Endodermal cell (in vitro differentiated cells): ENCODE measurements around the gene RIPOR2. TPM values are rescaled to one million over a fixed set of nuclear protein-coding genes. Genes with fewer than 3 reads are reported as not detected.

Experiments
- DNase-seq: peaks from one replicate; pipeline ENCODE4 v3.0.0-alpha.2; 2017
- H3K27ac ChIP-seq: 2 replicates; pipeline ENCODE4 v1.5.1; 2013; ENCODE audit warnings: mild to moderate bottlenecking, low read depth, low read length, moderate library complexity
- H3K27me3 ChIP-seq: 2 replicates; pipeline ENCODE4 v1.6.1; 2013; ENCODE audit warnings: mild to moderate bottlenecking, low read length, moderate library complexity; ENCODE audit not compliant: insufficient read depth, control insufficient read depth, poor library complexity, severe bottlenecking
- H3K36me3 ChIP-seq: 2 replicates; pipeline ENCODE4 v1.7.0; 2013; ENCODE audit warnings: mild to moderate bottlenecking, low read length, moderate library complexity; ENCODE audit not compliant: control insufficient read depth, insufficient read depth
- H3K4me1 ChIP-seq: one replicate; pipeline ENCODE4 v1.7.0; 2013; ENCODE audit warnings: low read length; ENCODE audit not compliant: control insufficient read depth, insufficient read depth
- H3K4me3 ChIP-seq: 2 replicates; pipeline ENCODE4 v1.5.1; 2013; ENCODE audit warnings: mild to moderate bottlenecking, low read length, moderate library complexity
- H3K9ac ChIP-seq: 2 replicates; pipeline ENCODE4 v1.6.1; 2013; ENCODE audit warnings: mild to moderate bottlenecking, low read length, moderate library complexity; ENCODE audit not compliant: poor library complexity, severe bottlenecking; ENCODE audit errors: extremely low read depth
- H3K9me3 ChIP-seq: 2 replicates; pipeline ENCODE4 v1.6.1; 2013; ENCODE audit warnings: mild to moderate bottlenecking, low read length, moderate library complexity; ENCODE audit not compliant: control insufficient read depth
- H3K27ac Mint-ChIP-seq: 2 replicates; pipeline ENCODE4 v1.8.0; 2020; ENCODE audit warnings: mixed read lengths
- H3K27me3 Mint-ChIP-seq: 2 replicates; pipeline ENCODE4 v1.8.0; 2021; ENCODE audit warnings: mild to moderate bottlenecking, mixed read lengths; ENCODE audit not compliant: insufficient read depth
- H3K36me3 Mint-ChIP-seq: 2 replicates; pipeline ENCODE4 v1.8.0; 2020; ENCODE audit warnings: low read depth, mixed read lengths
- H3K4me1 Mint-ChIP-seq: 2 replicates; pipeline ENCODE4 v1.8.0; 2020; ENCODE audit warnings: mixed read lengths
- H3K4me3 Mint-ChIP-seq: 2 replicates; pipeline ENCODE4 v1.8.0; 2020; ENCODE audit warnings: mild to moderate bottlenecking, moderate library complexity, mixed read lengths
- H3K9me3 Mint-ChIP-seq: 2 replicates; pipeline ENCODE4 v1.8.0; 2020; ENCODE audit warnings: mild to moderate bottlenecking, mixed read lengths
- CTCF ChIP-seq: fragments of 200-600 bp; sonication (generic); conservative IDR thresholded peaks from 2 replicates; pipeline ENCODE4 v1.5.0; 2021; ENCODE audit warnings: antibody characterized with exemption, mild to moderate bottlenecking
- WGBS, 2 experiments: methylation state at CpG; one replicate each; pipeline versions ENCODE4 v1.1.5 to v1.1.7; 2013; ENCODE audit warnings: missing lambda C conversion rate in 2 of 2, mixed read lengths in 1 of 2; ENCODE audit not compliant: insufficient coverage in 1 of 2, insufficient read length in 1 of 2; 5-methylcytosine and 5-hydroxymethylcytosine counted together
- total RNA-seq, 2 donors: library from RNA; stranded (reverse); fragmentation: NEBNext Ultra II Directional in 1 of 2; extraction: Animal tissue kit (Norgen Biotek cat#: 25700) in 1 of 2; gene quantifications; 2 replicates in 1 of 2; 3 replicates in 1 of 2; pipeline ENCODE4 v1.2.1, GENCODE V29; 2021

RIPOR2 gene
- total RNA-seq, 2 donors from 2014 or later = 9.3 to 10.4 TPM

GRCh38 chr6:24979176-24979575 is 43.4 kb upstream of the RIPOR2 start:
- H3K27me3 ChIP-seq = no peaks in the 10 kb centered on the region
- H3K27ac ChIP-seq = no peak overlapping the region
- 95 to 100% methylated on average over 1 to 2 of the region's 2 CpGs for WGBS, 2 experiments
- Mint-ChIP-seq H3K36me3 (no peaks in the 10 kb centered on the region), H3K4me1 (peaks cover 56% of the 10 kb centered on the region), H3K9me3 (no peaks in the 10 kb centered on the region), H3K27me3 (no peaks in the 10 kb centered on the region), H3K27ac (no peak overlapping the region), H3K4me3 (no peak overlapping the region)
- H3K4me1 ChIP-seq = peaks cover 20% of the 10 kb centered on the region
- H3K4me3 ChIP-seq = no peak overlapping the region
- no peaks in the 10 kb centered on the region for H3K36me3 ChIP-seq
- no peaks in the 10 kb centered on the region for H3K9me3 ChIP-seq
- H3K9ac ChIP-seq = no peak overlapping the region
- TF ChIP-seq CTCF = no peak
- DNase-seq = no peak

GRCh38 chr6:24974182-24975171 is 38.7 kb upstream of the RIPOR2 start:
- Histone ChIP-seq H3K9me3 (no peaks in the 10 kb centered on the region), H3K9ac (no peak overlapping the region), H3K36me3 (no peaks in the 10 kb centered on the region), H3K4me1 (no peaks in the 10 kb centered on the region), H3K4me3 (no peak overlapping the region), H3K27ac (no peak overlapping the region), H3K27me3 (no peaks in the 10 kb centered on the region)
- no peak for TF ChIP-seq CTCF
- 88 to 100% methylated on average over 1 to 7 of the region's 7 CpGs for WGBS, 2 experiments
- H3K27ac Mint-ChIP-seq = no peak overlapping the region
- H3K27me3 Mint-ChIP-seq = no peaks in the 10 kb centered on the region
- H3K4me3 Mint-ChIP-seq = no peak overlapping the region
- DNase-seq = no peak
- H3K36me3 Mint-ChIP-seq = no peaks in the 10 kb centered on the region
- no peaks in the 10 kb centered on the region for H3K9me3 Mint-ChIP-seq
- peaks cover 20% of the 10 kb centered on the region for H3K4me1 Mint-ChIP-seq

GRCh38 chr6:24972311-24972958 is 36.7 kb upstream of the RIPOR2 start:
- H3K4me3 ChIP-seq = no peak overlapping the region
- no peak overlapping the region for H3K9ac ChIP-seq
- no peaks in the 10 kb centered on the region for H3K27me3 ChIP-seq
- H3K4me1 ChIP-seq = no peaks in the 10 kb centered on the region
- H3K9me3 ChIP-seq = no peaks in the 10 kb centered on the region
- WGBS, 2 experiments = 87 to 88% methylated on average over 3 of the region's 3 CpGs
- no peak overlapping the region for H3K27ac Mint-ChIP-seq
- no peaks in the 10 kb centered on the region for H3K9me3 Mint-ChIP-seq
- H3K27me3 Mint-ChIP-seq = no peaks in the 10 kb centered on the region
- no peak overlapping the region for H3K27ac ChIP-seq
- TF ChIP-seq CTCF = no peak
- DNase-seq = no peak
- H3K36me3 ChIP-seq = no peaks in the 10 kb centered on the region
- no peak overlapping the region for H3K4me3 Mint-ChIP-seq
- peaks cover 7% of the 10 kb centered on the region for H3K4me1 Mint-ChIP-seq
- H3K36me3 Mint-ChIP-seq = no peaks in the 10 kb centered on the region
